GM12801 (cell line): Measurements from ENCODE around the gene WDR5.

Experiments used
- TF ChIP-seq, protein P1 (sequence below): IDR thresholded peaks from one replicate; pipeline ENCODE4 v1.5.1; 2011; ENCODE audit warnings: control low read depth; ENCODE audit not compliant: insufficient read length; ENCODE audit errors: extremely low read depth

WDR5 gene

DNA sequence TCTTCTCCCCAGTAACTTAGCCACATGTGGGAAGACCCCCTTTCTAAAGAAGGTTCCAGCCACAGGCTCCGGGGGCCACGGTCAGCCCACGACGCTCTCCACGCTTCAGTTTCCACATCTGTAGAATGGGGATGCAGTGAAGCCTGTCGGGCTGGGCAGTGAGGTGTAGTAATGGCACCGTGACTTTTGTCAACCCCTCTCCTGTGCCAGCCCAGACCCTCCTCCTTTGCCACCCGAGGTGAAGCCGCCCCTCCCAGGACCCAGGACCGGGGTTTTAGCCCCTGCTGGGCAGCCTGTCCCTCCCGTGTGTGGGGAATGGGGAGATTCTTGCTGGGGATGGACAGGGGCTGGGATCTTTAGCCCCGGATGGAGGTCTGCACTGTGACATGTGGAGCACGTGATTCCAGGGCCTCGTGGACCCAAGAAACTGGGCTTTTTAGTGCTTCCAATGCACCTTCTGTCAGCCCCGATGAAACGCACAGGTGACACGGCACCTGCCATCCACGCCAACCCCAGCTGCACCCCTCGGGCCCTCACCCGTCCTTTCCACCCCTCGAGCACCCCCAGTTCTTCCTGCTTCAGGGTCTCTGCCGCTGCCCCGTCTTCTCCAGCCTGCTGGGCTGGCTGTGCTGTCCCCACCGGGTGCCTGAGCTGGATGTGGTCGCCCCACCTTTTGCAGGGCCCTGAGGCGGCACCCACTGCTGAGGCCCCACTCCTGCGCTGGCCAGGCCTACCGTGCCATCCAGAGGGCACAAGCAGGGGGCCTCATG lies 41.9 kb downstream of the WDR5 start:
- TF ChIP-seq, protein P1, sequence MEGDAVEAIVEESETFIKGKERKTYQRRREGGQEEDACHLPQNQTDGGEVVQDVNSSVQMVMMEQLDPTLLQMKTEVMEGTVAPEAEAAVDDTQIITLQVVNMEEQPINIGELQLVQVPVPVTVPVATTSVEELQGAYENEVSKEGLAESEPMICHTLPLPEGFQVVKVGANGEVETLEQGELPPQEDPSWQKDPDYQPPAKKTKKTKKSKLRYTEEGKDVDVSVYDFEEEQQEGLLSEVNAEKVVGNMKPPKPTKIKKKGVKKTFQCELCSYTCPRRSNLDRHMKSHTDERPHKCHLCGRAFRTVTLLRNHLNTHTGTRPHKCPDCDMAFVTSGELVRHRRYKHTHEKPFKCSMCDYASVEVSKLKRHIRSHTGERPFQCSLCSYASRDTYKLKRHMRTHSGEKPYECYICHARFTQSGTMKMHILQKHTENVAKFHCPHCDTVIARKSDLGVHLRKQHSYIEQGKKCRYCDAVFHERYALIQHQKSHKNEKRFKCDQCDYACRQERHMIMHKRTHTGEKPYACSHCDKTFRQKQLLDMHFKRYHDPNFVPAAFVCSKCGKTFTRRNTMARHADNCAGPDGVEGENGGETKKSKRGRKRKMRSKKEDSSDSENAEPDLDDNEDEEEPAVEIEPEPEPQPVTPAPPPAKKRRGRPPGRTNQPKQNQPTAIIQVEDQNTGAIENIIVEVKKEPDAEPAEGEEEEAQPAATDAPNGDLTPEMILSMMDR: no peak

DNA sequence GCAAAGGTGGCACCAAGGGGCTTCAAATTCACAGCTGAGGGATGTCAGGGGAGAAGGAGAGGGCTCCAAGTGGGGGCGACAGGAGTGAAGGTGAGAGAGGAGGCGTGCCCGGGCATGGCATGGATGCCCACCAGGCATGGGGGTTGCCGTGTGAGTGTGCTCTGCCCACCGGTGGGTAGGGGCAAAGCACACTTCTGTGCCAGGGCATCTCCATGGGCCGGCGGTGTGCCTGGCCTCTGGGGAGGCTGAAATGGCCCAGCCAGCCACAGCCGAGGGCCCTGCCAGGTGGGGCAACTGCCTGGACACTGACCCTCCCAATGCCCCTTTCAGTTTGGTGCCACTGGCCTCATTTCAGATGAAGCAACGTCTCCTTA lies 42.5 kb downstream of the WDR5 start:
- TF ChIP-seq, protein P1: no peak

DNA sequence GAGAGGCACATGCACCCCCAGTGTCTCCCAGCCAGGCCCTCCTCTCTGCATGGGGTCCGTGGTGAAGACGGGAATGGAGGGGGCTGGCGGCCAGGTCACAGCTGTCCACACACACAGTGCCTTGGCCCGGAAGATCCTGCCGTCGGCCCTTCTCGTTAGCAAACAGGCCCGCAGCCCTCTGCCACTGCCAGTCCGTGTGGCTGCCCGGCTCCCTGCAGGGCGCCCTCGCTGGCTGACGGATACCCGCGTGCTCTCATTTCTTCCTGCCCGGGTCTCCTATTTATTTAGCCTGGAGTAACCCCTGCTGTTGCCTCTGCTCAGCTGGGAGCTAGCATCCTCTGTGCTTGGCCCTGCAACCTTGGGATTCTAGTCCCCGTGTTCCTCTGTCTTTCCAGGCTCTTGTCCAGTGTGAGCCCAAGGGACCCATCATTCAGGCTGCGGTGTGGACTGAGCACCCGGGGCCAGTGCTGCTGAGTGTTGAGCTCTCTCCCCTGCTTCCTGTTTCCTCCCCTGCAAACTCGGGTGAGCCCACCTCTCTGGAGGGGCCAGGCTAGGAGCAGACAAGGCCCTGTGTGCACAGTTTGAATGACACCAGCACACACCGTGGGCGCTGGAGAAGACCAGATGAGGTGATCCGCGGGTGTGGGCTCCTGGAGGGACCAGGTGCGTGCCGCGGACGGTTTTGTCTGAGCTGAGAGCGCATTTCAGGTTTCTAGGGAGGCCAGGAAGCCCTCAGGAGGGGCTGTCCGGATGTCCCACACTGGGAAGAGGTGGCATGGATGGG lies 43.1 kb downstream of the WDR5 start:
- TF ChIP-seq, protein P1: no peak

DNA sequence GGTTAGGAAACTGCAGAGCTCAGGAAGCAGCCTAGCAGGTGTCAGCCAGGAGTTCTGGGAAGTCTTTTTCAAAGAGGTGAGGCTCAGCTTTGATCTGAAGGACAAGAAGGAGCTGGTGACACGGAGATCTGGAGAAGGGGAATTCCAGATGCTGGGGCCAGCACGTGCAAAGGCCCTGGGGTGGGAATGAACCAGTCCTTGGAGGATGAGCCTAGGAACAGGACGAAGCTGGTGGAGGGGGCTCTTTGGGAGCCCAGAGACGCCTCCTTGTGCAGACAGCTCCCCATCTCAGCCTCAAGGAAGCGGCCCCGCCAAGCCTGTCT lies 43.7 kb downstream of the WDR5 start:
- TF ChIP-seq, protein P1: no peak

DNA sequence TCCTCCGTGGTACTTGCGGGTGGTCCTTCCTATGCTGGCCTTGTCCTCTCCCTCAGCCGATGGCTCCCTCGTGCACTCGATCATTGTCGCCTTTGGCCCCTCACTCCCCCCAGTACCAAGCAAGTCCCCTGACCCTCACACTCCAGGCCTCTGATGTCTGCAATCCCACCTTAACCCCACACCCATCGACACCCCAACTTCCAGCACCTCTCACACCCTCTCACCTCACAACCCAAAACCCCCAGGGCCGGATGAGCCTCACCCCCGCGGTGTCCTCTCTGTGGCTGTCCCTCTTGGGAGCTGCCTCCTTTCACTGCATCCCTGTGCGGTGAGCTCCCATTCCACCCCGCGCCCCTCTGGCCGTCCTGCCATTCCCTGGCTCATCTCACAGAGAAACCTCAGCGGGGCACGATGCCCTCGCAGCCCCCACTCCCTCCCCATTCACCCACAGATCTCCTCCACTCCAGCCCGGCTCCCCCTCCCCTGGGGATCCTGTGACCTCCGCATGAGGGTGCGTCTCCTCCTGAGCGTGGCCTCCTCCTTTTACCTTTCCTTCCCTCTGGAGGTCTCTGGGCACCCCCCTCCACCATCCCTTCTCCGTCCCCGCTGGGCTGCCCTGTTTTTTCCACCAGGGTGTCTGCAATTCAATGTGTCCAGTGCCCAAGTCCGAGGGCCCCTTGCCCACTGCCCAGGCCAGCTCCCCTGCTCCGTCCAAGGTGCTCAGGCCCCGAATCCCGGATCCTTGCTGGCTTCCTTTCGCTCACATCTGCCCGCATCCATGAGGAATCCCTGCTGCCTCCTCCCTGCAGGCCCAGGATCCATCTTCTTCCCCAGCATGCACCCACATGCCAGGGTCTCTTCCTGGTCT lies 44.3 kb downstream of the WDR5 start:
- TF ChIP-seq, protein P1: no peak

DNA sequence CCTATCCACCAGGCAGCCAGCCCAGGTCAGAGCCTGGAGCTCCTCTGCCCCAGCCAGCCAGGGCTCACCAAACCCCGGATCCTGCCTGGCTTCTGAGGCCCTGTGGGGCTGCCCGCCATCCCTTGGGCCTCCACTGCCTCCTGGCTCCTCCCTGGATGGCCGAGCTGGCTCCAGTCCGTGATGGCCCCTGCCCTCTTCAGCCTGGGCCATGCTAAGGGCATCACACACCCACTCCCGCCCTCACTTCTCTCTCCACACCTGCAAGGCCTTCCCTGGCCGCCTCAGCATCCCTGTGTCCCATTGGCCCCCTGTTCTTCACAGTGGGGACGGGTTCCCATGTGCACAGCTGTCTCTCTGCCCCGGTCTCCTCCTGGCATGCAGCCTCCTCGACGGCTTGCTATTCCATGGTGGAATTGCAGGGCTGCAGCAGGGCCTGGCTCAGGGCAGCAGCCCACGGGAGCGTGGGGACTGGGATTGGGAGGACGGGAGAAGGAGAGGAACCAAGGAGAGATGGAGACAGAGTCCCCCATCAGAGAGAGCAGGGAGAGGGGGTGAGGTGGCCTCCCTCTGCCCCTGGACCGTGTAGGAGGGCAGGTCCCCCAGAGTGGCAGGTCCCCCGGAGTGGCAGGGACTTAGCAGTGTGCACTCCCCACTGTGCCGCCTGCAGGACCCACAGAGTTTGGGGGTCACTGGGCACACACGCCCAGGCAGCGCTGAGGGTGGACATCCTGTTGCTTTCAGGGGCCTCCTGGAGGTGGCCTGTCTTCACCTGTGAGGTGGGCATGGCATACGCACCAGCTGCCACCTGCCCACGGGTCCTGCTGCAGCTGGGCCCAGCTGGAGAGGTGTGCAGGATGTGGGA lies 45.1 kb downstream of the WDR5 start:
- TF ChIP-seq, protein P1: no peak
